Neural cell (in vitro differentiated cells): ENCODE measurements around the gene RAB13.
A peak's percentile ranks its signal among the peaks of the same experiment; 100 is the strongest.

Experiments
- EZH2 ChIP-seq: fragments of 200-600, 300-800 bp; shearing (Covaris generic), sonication (generic); IDR thresholded peaks from 2 replicates; pipeline ENCODE4 v1.6.1; 2014; ENCODE audit warnings: antibody characterized with exemption, low read length, borderline replicate concordance, mild to moderate bottlenecking; ENCODE audit not compliant: insufficient read depth, poor library complexity, severe bottlenecking
- SMC3 ChIP-seq: fragments of 450-650 bp; conservative IDR thresholded peaks from 2 replicates; pipeline ENCODE4 v1.6.1; 2014; ENCODE audit warnings: antibody characterized with exemption, mild to moderate bottlenecking, moderate library complexity; ENCODE audit not compliant: poor library complexity
- TF ChIP-seq, protein P1 (sequence below): fragments of 450-650 bp; IDR thresholded peaks from 2 replicates; pipeline ENCODE4 v1.5.1; 2014; ENCODE audit warnings: antibody characterized with exemption, mild to moderate bottlenecking, moderate library complexity; ENCODE audit not compliant: poor library complexity, severe bottlenecking

GRCh38 chr1:153967107-153967999, 18.8 kb downstream of the RAB13 start, which contains the start of gene CREB3L4:
- TF ChIP-seq, protein P1, sequence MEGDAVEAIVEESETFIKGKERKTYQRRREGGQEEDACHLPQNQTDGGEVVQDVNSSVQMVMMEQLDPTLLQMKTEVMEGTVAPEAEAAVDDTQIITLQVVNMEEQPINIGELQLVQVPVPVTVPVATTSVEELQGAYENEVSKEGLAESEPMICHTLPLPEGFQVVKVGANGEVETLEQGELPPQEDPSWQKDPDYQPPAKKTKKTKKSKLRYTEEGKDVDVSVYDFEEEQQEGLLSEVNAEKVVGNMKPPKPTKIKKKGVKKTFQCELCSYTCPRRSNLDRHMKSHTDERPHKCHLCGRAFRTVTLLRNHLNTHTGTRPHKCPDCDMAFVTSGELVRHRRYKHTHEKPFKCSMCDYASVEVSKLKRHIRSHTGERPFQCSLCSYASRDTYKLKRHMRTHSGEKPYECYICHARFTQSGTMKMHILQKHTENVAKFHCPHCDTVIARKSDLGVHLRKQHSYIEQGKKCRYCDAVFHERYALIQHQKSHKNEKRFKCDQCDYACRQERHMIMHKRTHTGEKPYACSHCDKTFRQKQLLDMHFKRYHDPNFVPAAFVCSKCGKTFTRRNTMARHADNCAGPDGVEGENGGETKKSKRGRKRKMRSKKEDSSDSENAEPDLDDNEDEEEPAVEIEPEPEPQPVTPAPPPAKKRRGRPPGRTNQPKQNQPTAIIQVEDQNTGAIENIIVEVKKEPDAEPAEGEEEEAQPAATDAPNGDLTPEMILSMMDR: peak; percentile 77
- TF ChIP-seq EZH2: no peak
- TF ChIP-seq SMC3: no peak
